Peyer's patch (tissue), 4 donors: ENCODE measurements around the gene CD59. TPM values are rescaled to one million over a fixed set of nuclear protein-coding genes. Genes with fewer than 3 reads are reported as not detected.

Experiments used
- DNase-seq, 3 donors: peaks; one replicate each; pipeline ENCODE4 v3.0.0-alpha.2; 2017 to 2019
- H3K27ac ChIP-seq, 4 donors: fragments of 200-600 bp; sonication (generic); one replicate each; pipeline ENCODE4 v1.5.1; 2016 to 2019
- H3K27me3 ChIP-seq, 2 donors: fragments of 200-600 bp; sonication (generic); one replicate each; pipeline ENCODE4 v1.5.1; 2019
- H3K36me3 ChIP-seq, 3 donors: fragments of 200-600 bp; sonication (generic); one replicate each; pipeline ENCODE4 v1.5.1; 2016 to 2019
- H3K4me1 ChIP-seq, 4 donors: fragments of 200-600 bp; sonication (generic); one replicate each; pipeline ENCODE4 v1.5.1; 2016 to 2019
- H3K4me3 ChIP-seq, 4 donors: fragments of 200-600 bp; sonication (generic); 1 replicate in 3 of 4; 2 replicates in 1 of 4; pipeline ENCODE4 v1.5.1; 2016 to 2019; ENCODE audit warnings: mild to moderate bottlenecking in 1 of 4
- H3K9me3 ChIP-seq, 4 donors: fragments of 200-600 bp; sonication (generic); one replicate each; pipeline ENCODE4 v1.5.1; 2016 to 2019; ENCODE audit warnings: mild to moderate bottlenecking in 1 of 4
- CTCF ChIP-seq, 6 experiments: fragments of 450-650 bp in 4 of 6; fragments of 200-600 bp in 2 of 6; sonication (generic) in 1 of 6; IDR thresholded peaks; one replicate each; pipeline ENCODE4 v1.5.1; 2017 to 2019; ENCODE audit warnings: antibody characterized with exemption in 6 of 6, mild to moderate bottlenecking in 3 of 6, moderate library complexity in 1 of 6
- POLR2A ChIP-seq, 2 donors: fragments of 450-650 bp; IDR thresholded peaks; one replicate each; pipeline ENCODE4 v1.5.1; 2017; ENCODE audit warnings: antibody characterized with exemption in 2 of 2, mild to moderate bottlenecking in 2 of 2, moderate library complexity in 2 of 2
- total RNA-seq, 4 donors: library from RNA; depleted of rRNA; stranded (reverse); fragments of >200 nt; gene quantifications; one replicate each; pipeline ENCODE4 v1.1.0, GENCODE V29; 2016

Gene CD59
- total RNA-seq, 4 donors from 2014 or later = 48.7 to 85.1 (median 56.1) TPM

DNA sequence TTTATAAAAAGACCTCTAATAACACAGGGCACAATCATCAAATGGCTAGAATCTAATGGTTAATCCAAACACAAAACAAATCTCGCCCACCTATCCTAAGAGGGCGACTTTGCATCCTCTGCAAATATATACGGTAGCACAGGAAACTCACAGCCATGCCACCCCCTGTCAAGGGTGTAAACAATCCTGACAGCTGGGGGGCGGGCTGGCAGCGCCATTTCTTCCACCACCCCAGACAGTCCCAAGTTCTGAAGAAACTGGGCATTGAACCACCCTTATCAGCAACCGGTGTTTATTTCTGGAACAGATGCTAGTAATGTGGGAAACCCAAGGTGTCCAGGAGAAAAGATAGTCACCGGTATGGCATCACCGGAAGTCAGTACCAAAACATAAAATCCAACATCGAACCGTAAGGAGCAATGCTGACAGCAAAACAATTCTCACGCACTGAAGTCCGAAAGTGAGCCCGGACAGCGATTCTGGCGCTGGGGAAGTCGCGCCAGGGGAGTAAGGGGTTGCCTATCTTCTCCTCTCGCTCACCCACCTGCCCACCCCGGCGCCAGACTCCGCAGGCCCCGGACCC, 37.3 kb upstream of the CD59 start:
- Histone ChIP-seq H3K36me3 (peaks cover 0 to 19% (median 0%) of the 10 kb centered on the region in 3 donors), H3K27ac (peak overlapping the region; percentile 74 to 83 (median 76)), H3K4me1 (peaks cover 0 to 20% (median 11%) of the 10 kb centered on the region in 4 donors), H3K27me3 (no peaks in the 10 kb centered on the region), H3K4me3 (peak overlapping the region; percentile 83 to 95 (median 90)), H3K9me3 (no peaks in the 10 kb centered on the region)
- no peak for TF ChIP-seq CTCF (IDR thresholded peaks at IDR 0.05)
- no peak for TF ChIP-seq POLR2A (IDR thresholded peaks at IDR 0.05)
- peak in 2 of 3 donors; percentile 45 to 50 for DNase-seq

GRCh38 chr11:33772870-33773269, 36.6 kb upstream of the CD59 start:
- TF ChIP-seq POLR2A (IDR thresholded peaks at IDR 0.05) (no peak), CTCF (IDR thresholded peaks at IDR 0.05) (no peak)
- no peak overlapping the region for H3K27ac ChIP-seq
- H3K27me3 ChIP-seq = no peaks in the 10 kb centered on the region
- peak overlapping the region in 1 of 4 donors; percentile 88 for H3K4me3 ChIP-seq
- H3K4me1 ChIP-seq = peaks cover 0 to 20% (median 11%) of the 10 kb centered on the region in 4 donors
- H3K36me3 ChIP-seq = peaks cover 0 to 26% (median 0%) of the 10 kb centered on the region in 3 donors
- H3K9me3 ChIP-seq = no peaks in the 10 kb centered on the region
- DNase-seq = no peak

DNA sequence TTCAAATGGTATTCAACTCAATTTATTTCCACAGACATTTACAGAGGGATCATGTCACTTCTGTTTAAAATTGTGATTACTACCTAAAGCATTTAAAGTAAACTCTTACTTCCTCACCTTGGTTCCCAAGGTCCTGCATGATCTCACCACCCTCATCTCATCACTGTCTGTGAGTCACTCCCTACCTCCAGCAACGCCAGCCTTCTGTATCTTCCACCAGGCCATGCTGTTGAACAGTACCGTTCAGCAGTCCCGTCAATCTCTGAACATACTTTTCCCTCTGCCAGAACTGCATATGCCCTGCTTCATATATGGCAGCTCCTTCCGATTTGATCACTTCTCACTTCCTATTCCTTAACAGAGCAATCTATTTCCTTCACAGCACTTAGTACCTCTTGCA, 36.1 kb upstream of the CD59 start:
- DNase-seq = peak in 1 of 3 donors; percentile 58
- no peak for TF ChIP-seq POLR2A (IDR thresholded peaks at IDR 0.05)
- TF ChIP-seq CTCF (IDR thresholded peaks at IDR 0.05) = no peak
- H3K27ac ChIP-seq = no peak overlapping the region
- peaks cover 0 to 31% (median 0%) of the 10 kb centered on the region in 3 donors for H3K36me3 ChIP-seq
- peaks cover 0 to 20% (median 11%) of the 10 kb centered on the region in 4 donors for H3K4me1 ChIP-seq
- no peak overlapping the region for H3K4me3 ChIP-seq
- H3K9me3 ChIP-seq = no peaks in the 10 kb centered on the region
- no peaks in the 10 kb centered on the region for H3K27me3 ChIP-seq

DNA sequence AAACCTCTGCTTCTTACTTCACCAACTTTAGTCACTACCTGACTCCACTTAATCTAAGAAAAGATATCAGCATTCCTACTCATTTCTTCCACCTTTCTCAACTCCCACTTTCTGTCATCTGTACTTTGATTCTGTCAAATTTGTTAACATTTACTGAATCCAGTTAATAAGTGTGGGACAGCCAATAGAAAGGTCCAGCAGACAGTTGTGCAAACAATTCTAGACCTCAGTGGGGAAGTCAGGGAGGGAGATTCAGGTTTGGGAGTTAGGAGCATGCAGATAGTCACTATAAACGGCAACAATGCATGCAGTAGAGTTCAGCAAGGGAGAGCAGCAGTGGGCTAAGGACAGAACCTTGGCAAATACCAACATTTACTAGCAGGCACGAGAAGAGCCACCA, 34.0 kb upstream of the CD59 start:
- H3K9me3 ChIP-seq = no peaks in the 10 kb centered on the region
- peaks cover 0 to 50% (median 0%) of the 10 kb centered on the region in 3 donors for H3K36me3 ChIP-seq
- no peak overlapping the region for H3K27ac ChIP-seq
- TF ChIP-seq CTCF (IDR thresholded peaks at IDR 0.05) (no peak), POLR2A (IDR thresholded peaks at IDR 0.05) (no peak)
- H3K27me3 ChIP-seq = no peaks in the 10 kb centered on the region
- DNase-seq = no peak
- H3K4me3 ChIP-seq = no peak overlapping the region
- H3K4me1 ChIP-seq = peaks cover 0 to 16% (median 10%) of the 10 kb centered on the region in 4 donors

DNA sequence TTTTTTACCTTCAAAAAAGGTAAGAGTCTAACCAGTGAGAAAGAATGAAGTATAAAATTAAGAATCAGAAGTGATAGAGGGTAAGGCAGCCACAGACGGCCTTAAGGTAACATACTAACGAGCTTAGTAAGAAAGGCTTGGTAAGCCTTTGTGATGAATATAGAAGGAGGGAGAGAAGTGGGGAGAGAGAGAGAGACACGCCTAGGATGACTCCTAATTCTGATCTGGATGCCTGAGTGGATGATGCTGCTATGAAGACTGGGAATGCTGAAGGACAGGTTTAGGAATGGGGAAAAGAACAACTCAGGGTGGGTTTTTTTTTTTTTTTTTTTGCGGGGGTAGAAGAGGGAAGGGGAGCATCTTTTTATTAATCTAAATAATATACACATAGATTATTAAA, 33.3 kb upstream of the CD59 start:
- no peak for DNase-seq
- H3K4me3 ChIP-seq = no peak overlapping the region
- TF ChIP-seq POLR2A (IDR thresholded peaks at IDR 0.05) = no peak
- no peak for TF ChIP-seq CTCF (IDR thresholded peaks at IDR 0.05)
- H3K27ac ChIP-seq = no peak overlapping the region
- no peaks in the 10 kb centered on the region for H3K27me3 ChIP-seq
- H3K36me3 ChIP-seq = peaks cover 0 to 56% (median 0%) of the 10 kb centered on the region in 3 donors
- H3K4me1 ChIP-seq = peaks cover 0 to 13% (median 8%) of the 10 kb centered on the region in 4 donors
- H3K9me3 ChIP-seq = no peaks in the 10 kb centered on the region
